H1 (cell line): ENCODE measurements around the gene DSTYK. TPM values are rescaled to one million over a fixed set of nuclear protein-coding genes. Genes with fewer than 3 reads are reported as not detected.

ENCODE experiments used
- CTCF ChIA-PET: fragments of 300-600 bp; sonication (Branson Sonifier 250); formaldehyde crosslinking; loops from one replicate; lab custom pipeline; 2021; ENCODE audit not compliant: partially characterized antibody; lab: Charles Lee
- POLR2A ChIA-PET: fragments of 300-600 bp; sonication (Branson Sonifier 250); formaldehyde crosslinking; loops from one replicate; lab custom pipeline; 2021; ENCODE audit warnings: inconsistent platforms; ENCODE audit not compliant: partially characterized antibody; lab: Charles Lee
- DNase-seq, 2 experiments: peaks; one replicate each; pipeline versions ENCODE4 v3.0.0 to v3.0.0-alpha.2; 2010 to 2022; ENCODE audit warnings: low spot score in 2 of 2, low read depth in 1 of 2, mixed read lengths in 1 of 2
- FAIRE-seq: peaks from 2 replicates; lab custom pipeline; 2011; peaks lifted over from hg19 to GRCh38; lab: Jason Lieb, UNC
- H2AFZ ChIP-seq: 2 replicates; pipeline ENCODE4 v1.8.1; 2012; ENCODE audit warnings: low read length, inconsistent platforms
- H2AK5ac ChIP-seq: 2 replicates; pipeline ENCODE4 v1.6.1; 2013; ENCODE audit warnings: low read depth, low read length
- H2BK120ac ChIP-seq: replicated peaks from 2 replicates; pipeline ENCODE3; 2013; ENCODE audit warnings: low read depth, low read length, inconsistent platforms
- H2BK12ac ChIP-seq: 2 replicates; pipeline ENCODE4 v1.6.1; 2013; ENCODE audit warnings: low read depth, low read length
- H2BK15ac ChIP-seq: 2 replicates; pipeline ENCODE4 v1.6.1; 2013; ENCODE audit warnings: low read length
- H2BK20ac ChIP-seq: 2 replicates; pipeline ENCODE4 v1.6.1; 2013; ENCODE audit warnings: low read length
- H2BK5ac ChIP-seq: 2 replicates; pipeline ENCODE4 v1.6.1; 2013; ENCODE audit warnings: low read depth, low read length
- H3K14ac ChIP-seq: 2 replicates; pipeline ENCODE4 v1.6.1; 2013; ENCODE audit warnings: inconsistent platforms; ENCODE audit not compliant: insufficient read length
- H3K18ac ChIP-seq: 2 replicates; pipeline ENCODE4 v1.6.1; 2013; ENCODE audit warnings: low read length; ENCODE audit errors: extremely low read depth
- H3K23ac ChIP-seq: 2 replicates; pipeline ENCODE4 v1.6.1; 2013; ENCODE audit warnings: inconsistent platforms; ENCODE audit not compliant: insufficient read length
- H3K23me2 ChIP-seq: 2 replicates; pipeline ENCODE4 v1.6.1; 2013; ENCODE audit warnings: low read depth, low read length
- H3K27ac ChIP-seq: 2 replicates; pipeline ENCODE4 v1.6.1; 2011; ENCODE audit warnings: low read depth, low read length, inconsistent platforms
- H3K27me3 ChIP-seq, 4 experiments: replicated peaks in 1 of 4; 1 replicate in 1 of 4; 2 replicates in 3 of 4; pipeline versions ENCODE4 v1.6.1 to v1.8.1; 2011 to 2013; ENCODE audit warnings: low read length in 3 of 4, mild to moderate bottlenecking in 3 of 4, inconsistent platforms in 2 of 4, mixed read lengths in 2 of 4, moderate library complexity in 1 of 4; ENCODE audit not compliant: control insufficient read depth in 3 of 4, insufficient read depth in 3 of 4; ENCODE audit errors: extremely low read depth in 1 of 4
- H3K36me3 ChIP-seq, 4 experiments: 2 replicates each; pipeline versions ENCODE4 v1.6.1 to v1.8.1; 2011 to 2013; ENCODE audit warnings: mild to moderate bottlenecking in 4 of 4, low read length in 3 of 4, moderate library complexity in 2 of 4, control low read depth in 1 of 4, inconsistent platforms in 1 of 4; ENCODE audit not compliant: insufficient read depth in 4 of 4, control insufficient read depth in 2 of 4
- H3K4ac ChIP-seq: replicated peaks from 2 replicates; pipeline ENCODE3; 2013; ENCODE audit warnings: low read length, low read depth, mixed read lengths, inconsistent platforms; ENCODE audit not compliant: insufficient read length
- H3K4me1 ChIP-seq, 4 experiments: replicated peaks in 1 of 4; 1 replicate in 1 of 4; 2 replicates in 3 of 4; pipeline versions ENCODE4 v1.6.1 to v1.8.1; 2011 to 2013; ENCODE audit warnings: low read length in 3 of 4, inconsistent platforms in 2 of 4, mixed read lengths in 1 of 4; ENCODE audit not compliant: insufficient read depth in 4 of 4, control insufficient read depth in 3 of 4
- H3K4me2 ChIP-seq, 2 experiments: 2 replicates each; pipeline versions ENCODE4 v1.6.1 to v1.8.1; 2011 to 2013; ENCODE audit warnings: low read depth in 2 of 2, low read length in 2 of 2, control low read depth in 1 of 2, inconsistent platforms in 1 of 2, mild to moderate bottlenecking in 1 of 2; ENCODE audit not compliant: insufficient read depth in 1 of 2
- H3K4me3 ChIP-seq, 4 experiments: fragments of 200-600, 300-600 bp in 1 of 4; sonication (generic), shearing (Covaris generic), sonication (Bioruptor Twin) in 1 of 4; 2 replicates each; pipeline versions ENCODE4 v1.5.1 to v1.8.1; 2011 to 2016; ENCODE audit warnings: low read length in 4 of 4, low read depth in 3 of 4, control low read depth in 2 of 4, inconsistent platforms in 2 of 4, mild to moderate bottlenecking in 2 of 4, mixed read lengths in 1 of 4, moderate library complexity in 1 of 4; ENCODE audit not compliant: insufficient read depth in 2 of 4; ENCODE audit errors: extremely low read depth in 1 of 4
- H3K56ac ChIP-seq: replicated peaks from 2 replicates; pipeline ENCODE3; 2013; ENCODE audit warnings: low read depth, mild to moderate bottlenecking, mixed read lengths, low read length, inconsistent platforms; ENCODE audit not compliant: insufficient read length
- H3K79me1 ChIP-seq: 2 replicates; pipeline ENCODE4 v1.6.1; 2013; ENCODE audit warnings: low read depth, low read length, control low read depth
- H3K79me2 ChIP-seq, 2 experiments: 2 replicates each; pipeline versions ENCODE4 v1.6.1 to v1.8.1; 2012 to 2013; ENCODE audit warnings: low read length in 2 of 2, mild to moderate bottlenecking in 2 of 2, inconsistent platforms in 1 of 2; ENCODE audit not compliant: insufficient read depth in 2 of 2, control insufficient read depth in 1 of 2
- H3K9ac ChIP-seq, 4 experiments: replicated peaks in 1 of 4; 1 replicate in 1 of 4; 2 replicates in 3 of 4; pipeline versions ENCODE4 v1.6.1 to v1.8.1; 2011 to 2013; ENCODE audit warnings: low read depth in 3 of 4, low read length in 3 of 4, control low read depth in 2 of 4, mild to moderate bottlenecking in 2 of 4, moderate library complexity in 2 of 4, inconsistent platforms in 1 of 4; ENCODE audit errors: extremely low read depth in 1 of 4
- H3K9me3 ChIP-seq, 2 experiments: 2 replicates each; pipeline versions ENCODE4 v1.6.1 to v1.8.1; 2012 to 2013; ENCODE audit warnings: mild to moderate bottlenecking in 2 of 2, moderate library complexity in 2 of 2, control low read depth in 1 of 2, inconsistent platforms in 1 of 2, low read depth in 1 of 2, low read length in 1 of 2, mixed read lengths in 1 of 2; ENCODE audit not compliant: insufficient read depth in 2 of 2
- H4K20me1 ChIP-seq, 2 experiments: replicated peaks in 1 of 2; 2 replicates each; pipeline versions ENCODE3 to v1.8.1; 2011 to 2013; ENCODE audit warnings: inconsistent platforms in 2 of 2, low read length in 2 of 2, mild to moderate bottlenecking in 1 of 2; ENCODE audit not compliant: insufficient read depth in 2 of 2, control insufficient read depth in 1 of 2
- H4K5ac ChIP-seq: 2 replicates; pipeline ENCODE4 v1.6.1; 2013; ENCODE audit warnings: low read length, low read depth, mixed read lengths, inconsistent platforms; ENCODE audit not compliant: insufficient read length
- H4K8ac ChIP-seq: 2 replicates; pipeline ENCODE4 v1.8.0; 2013; ENCODE audit warnings: mild to moderate bottlenecking, moderate library complexity, low read length, inconsistent platforms; ENCODE audit not compliant: insufficient read depth; ENCODE audit errors: extremely low read depth
- H4K91ac ChIP-seq: replicated peaks from 2 replicates; pipeline ENCODE3; 2013; ENCODE audit warnings: low read length, mixed read lengths, inconsistent platforms; ENCODE audit not compliant: insufficient read length
- ATF3 ChIP-seq: IDR thresholded peaks from 2 replicates; pipeline ENCODE4 v1.6.1; 2011; ENCODE audit warnings: low read depth, mild to moderate bottlenecking, low read length; ENCODE audit not compliant: insufficient read depth
- GTF2F1 ChIP-seq: IDR thresholded peaks from 2 replicates; pipeline ENCODE4 v1.6.1; 2012; ENCODE audit warnings: low read depth, low read length, improper control_type of control experiment, borderline replicate concordance
- KDM4A ChIP-seq: IDR thresholded peaks from one replicate; pipeline ENCODE4 v1.7.1; 2012; ENCODE audit warnings: low read depth, mild to moderate bottlenecking, moderate library complexity, low read length, inconsistent platforms; ENCODE audit not compliant: severe bottlenecking
- RAD21 ChIP-seq, 2 experiments: IDR thresholded peaks in 1 of 2; conservative IDR thresholded peaks in 1 of 2; 2 replicates each; pipeline ENCODE4 v1.6.1; 2011; ENCODE audit warnings: low read depth in 2 of 2, low read length in 2 of 2, improper control_type of control experiment in 1 of 2, inconsistent platforms in 1 of 2, mild to moderate bottlenecking in 1 of 2, moderate library complexity in 1 of 2
- RBBP5 ChIP-seq: IDR thresholded peaks from 2 replicates; pipeline ENCODE4 v1.7.1; 2012; ENCODE audit warnings: low read depth, mild to moderate bottlenecking, inconsistent platforms, low read length, moderate library complexity, borderline replicate concordance
- SUZ12 ChIP-seq: fragments of 200-600 bp; sonication (generic); IDR thresholded peaks from 2 replicates; pipeline ENCODE4 v1.6.1; 2012; ENCODE audit warnings: mild to moderate bottlenecking, inconsistent platforms, low read length, moderate library complexity, mixed read lengths
- TAF7 ChIP-seq: optimal IDR thresholded peaks from 2 replicates; pipeline ENCODE3; 2011; ENCODE audit warnings: low read depth, mild to moderate bottlenecking, inconsistent platforms, low read length, moderate library complexity, borderline replicate concordance
- YY1 ChIP-seq: IDR thresholded peaks from 2 replicates; pipeline ENCODE4 v1.6.1; 2011; ENCODE audit warnings: low read depth, mild to moderate bottlenecking, low read length
- WGBS, 2 experiments: shearing (Covaris generic) in 1 of 2; methylation state at CpG; one replicate each; pipeline versions ENCODE4 v1.1.6 to v1.1.7; 2013 to 2015; ENCODE audit warnings: low lambda C conversion rate in 2 of 2, mixed read lengths in 2 of 2, inconsistent platforms in 1 of 2, low coverage in 1 of 2, missing lambda C conversion rate in 1 of 2; ENCODE audit not compliant: insufficient replicate concordance in 2 of 2, insufficient coverage in 1 of 2, insufficient read length in 1 of 2; ENCODE audit errors: extremely low coverage in 1 of 2, missing lambda C conversion rate in 1 of 2; 5-methylcytosine and 5-hydroxymethylcytosine counted together
- polyA plus RNA-seq, 7 experiments: library from polyadenylated mRNA; depleted of rRNA in 3 of 7; stranded (reverse) in 5 of 7; unstranded in 2 of 7; fragments of >200 nt in 5 of 7; fragments of 200-250 nt in 2 of 7; gene quantifications; 1 replicate in 5 of 7; 2 replicates in 1 of 7; 4 replicates in 1 of 7; pipeline versions ENCODE4 v1.2.1 to v1.2.3, GENCODE V29; 2011 to 2013; ENCODE audit warnings: missing spikeins in 2 of 7, mixed read lengths in 2 of 7
- total RNA-seq: library from RNA; stranded (reverse); fragmentation: NEBNext Ultra II Directional; extraction: Animal tissue kit (Norgen Biotek cat#: 25700); gene quantifications from 2 replicates; pipeline ENCODE4 v1.2.1, GENCODE V29; 2021

Gene DSTYK
- total and polyA plus RNA-seq, 2 of the 8 experiments (the other 6 are each of a cell fraction or from before 2014, with no cell fraction given): 2.7 to 8.5 TPM

GRCh38 chr1:205162301-205162700, 49.2 kb downstream of the DSTYK start:
- no peak overlapping the region for H3K27ac ChIP-seq
- H4K5ac ChIP-seq: no peak overlapping the region
- no peak overlapping the region for H2AK5ac ChIP-seq
- H2BK5ac ChIP-seq: no peak overlapping the region
- H4K91ac ChIP-seq: no peak overlapping the region
- H2AFZ ChIP-seq: no peak overlapping the region
- no peak overlapping the region for H4K8ac ChIP-seq
- CTCF ChIA-PET: no interaction called here
- no peak overlapping the region for H3K18ac ChIP-seq
- no peak overlapping the region for H3K4me2 ChIP-seq
- peaks cover 8 to 66% (median 35%) of the 10 kb centered on the region in 4 experiments; a peak in 7 of 8 replicates for H3K36me3 ChIP-seq
- H3K9me3 ChIP-seq: peaks cover 0 to under 1% of the 10 kb centered on the region in 2 experiments; a peak in 3 of 4 replicates
- no peaks in the 10 kb centered on the region for H3K79me2 ChIP-seq
- DNase-seq (no peak), FAIRE-seq (no peak)
- no peak overlapping the region for H3K23ac ChIP-seq
- H2BK20ac ChIP-seq: no peak overlapping the region
- no peak overlapping the region for H3K4me3 ChIP-seq
- H3K27me3 ChIP-seq: no peaks in the 10 kb centered on the region
- no peak overlapping the region for H3K14ac ChIP-seq
- no peaks in the 10 kb centered on the region for H3K4me1 ChIP-seq
- no peak overlapping the region for H3K9ac ChIP-seq
- no peaks in the 10 kb centered on the region for H3K79me1 ChIP-seq
- H3K4ac ChIP-seq: no peak overlapping the region
- H3K56ac ChIP-seq: no peak overlapping the region
- H2BK15ac ChIP-seq: no peak overlapping the region
- POLR2A ChIA-PET: no interaction called here
- H3K23me2 ChIP-seq: no peaks in the 10 kb centered on the region
- no peak overlapping the region for H2BK12ac ChIP-seq
- peaks cover 0 to 3% of the 10 kb centered on the region in 2 experiments for H4K20me1 ChIP-seq
- H2BK120ac ChIP-seq: no peak overlapping the region
- WGBS, 2 experiments: 92% methylated on average over 1 of the region's 1 CpG; no CpG with 5 or more reads in 1 of the 2 experiments
- TF ChIP-seq YY1: no peak
- TF ChIP-seq ATF3: no peak
- no peak for TF ChIP-seq KDM4A
- TF ChIP-seq RBBP5: no peak
- no peak for TF ChIP-seq SUZ12
- no peak for TF ChIP-seq GTF2F1
- no peak for TF ChIP-seq RAD21 (IDR thresholded peaks at IDR 0.05 in 1 of 2, conservative IDR thresholded peaks at IDR 0.05 in 1 of 2; ENCODE audit: low read depth in 2 of 2, low read length in 2 of 2)
- TF ChIP-seq TAF7: no peak
